AG04449 (cell line): ENCODE measurements around the gene ASZ1.

Experiments
- CTCF ChIA-PET: fragments of 350-600 bp; formaldehyde crosslinking; extraction: SDS; loops from one replicate; lab custom pipeline; 2021; ENCODE audit warnings: antibody characterized with exemption; lab: Yijun Ruan, JAX
- POLR2A ChIA-PET: fragments of 400-600, 350-600 bp; formaldehyde crosslinking; extraction: SDS; loops from one replicate; lab custom pipeline; 2020; ENCODE audit warnings: antibody characterized with exemption, inconsistent platforms; lab: Yijun Ruan, JAX
- DNase-seq: peaks from one replicate; pipeline ENCODE4 v3.0.0-alpha.2; 2010; ENCODE audit warnings: low read depth, low spot score
- H3K4me3 ChIP-seq: 2 replicates; pipeline ENCODE4 v1.5.1; 2011; ENCODE audit warnings: low read depth, mild to moderate bottlenecking, control low read depth, low read length
- TF ChIP-seq, protein P1 (sequence below): IDR thresholded peaks from one replicate; pipeline ENCODE4 v1.5.1; 2011; ENCODE audit warnings: mild to moderate bottlenecking, moderate library complexity, low read length, control low read depth, inconsistent platforms; ENCODE audit not compliant: insufficient read depth; ENCODE audit errors: missing control alignments

Gene ASZ1

DNA sequence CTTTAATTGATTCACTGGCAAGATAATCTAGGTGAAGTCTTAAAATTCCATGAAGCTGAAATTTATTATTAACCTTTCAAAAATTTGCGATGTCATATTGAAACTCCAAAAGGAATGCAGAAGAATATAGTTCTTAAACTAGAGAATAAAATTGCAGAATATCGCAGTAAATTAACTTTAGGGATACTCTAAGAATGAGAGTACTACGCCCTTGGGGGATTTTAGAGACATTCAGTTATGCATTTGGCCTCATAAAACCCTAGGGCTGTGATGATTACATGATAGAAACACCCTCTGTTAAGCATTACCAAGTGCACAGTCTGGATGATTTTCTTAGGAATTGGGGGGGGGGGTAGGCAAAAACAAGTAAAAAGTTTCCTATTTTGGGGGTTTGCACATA is 108.1 kb downstream of the ASZ1 start:
- no peak for DNase-seq
- ChIA-PET POLR2A (no interaction called here), CTCF (no interaction called here)
- TF ChIP-seq, protein P1, sequence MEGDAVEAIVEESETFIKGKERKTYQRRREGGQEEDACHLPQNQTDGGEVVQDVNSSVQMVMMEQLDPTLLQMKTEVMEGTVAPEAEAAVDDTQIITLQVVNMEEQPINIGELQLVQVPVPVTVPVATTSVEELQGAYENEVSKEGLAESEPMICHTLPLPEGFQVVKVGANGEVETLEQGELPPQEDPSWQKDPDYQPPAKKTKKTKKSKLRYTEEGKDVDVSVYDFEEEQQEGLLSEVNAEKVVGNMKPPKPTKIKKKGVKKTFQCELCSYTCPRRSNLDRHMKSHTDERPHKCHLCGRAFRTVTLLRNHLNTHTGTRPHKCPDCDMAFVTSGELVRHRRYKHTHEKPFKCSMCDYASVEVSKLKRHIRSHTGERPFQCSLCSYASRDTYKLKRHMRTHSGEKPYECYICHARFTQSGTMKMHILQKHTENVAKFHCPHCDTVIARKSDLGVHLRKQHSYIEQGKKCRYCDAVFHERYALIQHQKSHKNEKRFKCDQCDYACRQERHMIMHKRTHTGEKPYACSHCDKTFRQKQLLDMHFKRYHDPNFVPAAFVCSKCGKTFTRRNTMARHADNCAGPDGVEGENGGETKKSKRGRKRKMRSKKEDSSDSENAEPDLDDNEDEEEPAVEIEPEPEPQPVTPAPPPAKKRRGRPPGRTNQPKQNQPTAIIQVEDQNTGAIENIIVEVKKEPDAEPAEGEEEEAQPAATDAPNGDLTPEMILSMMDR = no peak
- no peak overlapping the region for H3K4me3 ChIP-seq

DNA sequence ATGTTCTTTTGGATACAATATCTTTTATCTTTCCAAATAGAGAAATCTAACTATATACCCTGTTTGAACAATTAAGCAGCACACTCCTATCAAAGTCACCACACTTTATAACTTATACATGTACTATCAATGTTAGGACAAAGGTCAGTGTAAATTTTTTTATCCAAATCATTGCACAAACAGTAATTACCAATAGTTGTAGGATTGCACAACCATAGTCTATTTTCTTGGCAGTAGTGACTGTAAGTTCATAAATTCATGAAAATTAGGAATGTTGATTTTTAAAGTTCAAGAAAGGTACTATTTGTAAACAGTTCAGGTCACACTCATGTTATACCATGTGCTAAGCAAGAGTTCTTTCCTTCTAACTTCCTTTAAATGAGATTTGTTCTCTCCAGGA is 113.7 kb downstream of the ASZ1 start:
- TF ChIP-seq, protein P1 = no peak
- ChIA-PET CTCF (interaction anchor here (0.8 to 3.6 kb wide), 7 partner anchors 9 to 188 kb away, joined by 3 to 24 read pairs (median 6); partner anchors contain the start of gene WNT2), POLR2A (no interaction called here)
- no peak for DNase-seq
- no peak overlapping the region for H3K4me3 ChIP-seq
